Endothelial cell of umbilical vein (primary cell): ENCODE results near the gene RNF6. TPM values are rescaled to one million over a fixed set of nuclear protein-coding genes. Genes with fewer than 3 reads are reported as not detected.

Experiments
- BruUV-seq: library from RNA; stranded (reverse); fragments of 400-500 nt; replicated peaks from 2 replicates; lab custom pipeline; 2021; lab: Mats Ljungman, UMichigan
- CTCF ChIA-PET: fragments of 300-600, 350-600 bp; sonication (Branson Sonifier 250); formaldehyde crosslinking; loops from one replicate; lab custom pipeline; 2021; ENCODE audit warnings: antibody characterized with exemption, inconsistent platforms; lab: Charles Lee
- POLR2A ChIA-PET: fragments of 300-600, 350-600 bp; sonication (Branson Sonifier 250); formaldehyde crosslinking; loops from one replicate; lab custom pipeline; 2021; ENCODE audit warnings: antibody characterized with exemption, inconsistent platforms; lab: Charles Lee
- DNase-seq: peaks from one replicate; pipeline ENCODE4 v3.0.0-alpha.2; 2011; ENCODE audit warnings: low read depth, low spot score
- FAIRE-seq: peaks from 2 replicates; lab custom pipeline; 2011; peaks lifted over from hg19 to GRCh38; lab: Jason Lieb, UNC
- H2AFZ ChIP-seq: 2 replicates; pipeline ENCODE4 v1.6.0; 2012; ENCODE audit warnings: low read depth, low read length, control low read depth, inconsistent platforms
- H3K27ac ChIP-seq: 2 replicates; pipeline ENCODE4 v1.5.1; 2011; ENCODE audit warnings: low read depth, mild to moderate bottlenecking, control low read depth, low read length, moderate library complexity; ENCODE audit not compliant: insufficient read depth
- H3K27me3 ChIP-seq, 2 experiments: 2 replicates each; pipeline versions ENCODE4 v1.6.0 to v1.6.1; 2011; ENCODE audit warnings: low read length in 2 of 2, mixed read lengths in 1 of 2; ENCODE audit not compliant: control insufficient read depth in 2 of 2, insufficient read depth in 2 of 2
- H3K36me3 ChIP-seq, 2 experiments: 2 replicates in 1 of 2; 3 replicates in 1 of 2; pipeline ENCODE4 v1.5.1; 2011; ENCODE audit warnings: low read length in 2 of 2, mild to moderate bottlenecking in 1 of 2, moderate library complexity in 1 of 2; ENCODE audit not compliant: control insufficient read depth in 2 of 2, insufficient read depth in 2 of 2; ENCODE audit errors: extremely low read depth in 1 of 2
- H3K4me1 ChIP-seq: 3 replicates; pipeline ENCODE4 v1.5.1; 2011; ENCODE audit warnings: mild to moderate bottlenecking, low read length; ENCODE audit not compliant: control insufficient read depth, insufficient read depth; ENCODE audit errors: extremely low read depth
- H3K4me2 ChIP-seq: 2 replicates; pipeline ENCODE4 v1.6.1; 2011; ENCODE audit warnings: low read length, control low read depth, mixed read lengths; ENCODE audit not compliant: insufficient read depth
- H3K4me3 ChIP-seq, 3 experiments: fragments of 200-600 bp in 1 of 3; sonication (generic), shearing (Covaris generic) in 1 of 3; replicated peaks in 1 of 3; 2 replicates each; pipeline ENCODE4 v1.5.1; 2011 to 2016; ENCODE audit warnings: control low read depth in 3 of 3, low read length in 3 of 3, mild to moderate bottlenecking in 2 of 3, inconsistent platforms in 1 of 3, low read depth in 1 of 3, moderate library complexity in 1 of 3; ENCODE audit not compliant: insufficient read depth in 1 of 3
- H3K79me2 ChIP-seq: 2 replicates; pipeline ENCODE4 v1.6.0; 2012; ENCODE audit warnings: low read length, inconsistent platforms; ENCODE audit not compliant: control insufficient read depth, insufficient read depth
- H3K9ac ChIP-seq: replicated peaks from 2 replicates; pipeline ENCODE3; 2011; ENCODE audit warnings: low read length, control low read depth; ENCODE audit not compliant: insufficient read depth; ENCODE audit errors: extremely low read depth
- H3K9me1 ChIP-seq: replicated peaks from 3 replicates; pipeline ENCODE4 v1.6.0; 2011; ENCODE audit warnings: mild to moderate bottlenecking, low read length; ENCODE audit not compliant: control insufficient read depth, insufficient read depth; ENCODE audit errors: extremely low read depth
- H3K9me3 ChIP-seq: replicated peaks from 2 replicates; pipeline ENCODE4 v1.5.1; 2012; ENCODE audit warnings: low read length, inconsistent platforms; ENCODE audit not compliant: control insufficient read depth, insufficient read depth
- H4K20me1 ChIP-seq: replicated peaks from 2 replicates; pipeline ENCODE3; 2011; ENCODE audit warnings: mild to moderate bottlenecking, low read length; ENCODE audit not compliant: control insufficient read depth, insufficient read depth; ENCODE audit errors: extremely low read depth
- EZH2 ChIP-seq: IDR thresholded peaks from 2 replicates; pipeline ENCODE4 v1.6.1; 2012; ENCODE audit warnings: borderline replicate concordance, low read depth, mild to moderate bottlenecking, moderate library complexity, low read length, inconsistent platforms; ENCODE audit not compliant: severe bottlenecking
- FOS ChIP-seq: IDR thresholded peaks from 2 replicates; pipeline ENCODE4 v1.6.1; 2011; ENCODE audit warnings: mild to moderate bottlenecking, low read length, moderate library complexity, borderline replicate concordance; ENCODE audit not compliant: insufficient read depth
- GATA2 ChIP-seq: IDR thresholded peaks from 2 replicates; pipeline ENCODE4 v1.7.0; 2011; ENCODE audit warnings: low read depth, mild to moderate bottlenecking, moderate library complexity, mixed read lengths, low read length; ENCODE audit not compliant: insufficient read length, insufficient read depth
- JUN ChIP-seq: IDR thresholded peaks from 2 replicates; pipeline ENCODE4 v1.6.1; 2011; ENCODE audit warnings: borderline replicate concordance, low read depth; ENCODE audit not compliant: insufficient read length, insufficient read depth
- MYC ChIP-seq: IDR thresholded peaks from one replicate; pipeline ENCODE4 v1.6.1; 2011; ENCODE audit warnings: mild to moderate bottlenecking, low read depth, low read length
- POLR2A ChIP-seq: IDR thresholded peaks from 2 replicates; pipeline ENCODE4 v1.6.1; 2012; ENCODE audit warnings: low read depth, mild to moderate bottlenecking, control low read depth, low read length
- POLR2AphosphoS5 ChIP-seq: IDR thresholded peaks from 2 replicates; pipeline ENCODE4 v1.6.1; 2012; ENCODE audit warnings: low read depth, mild to moderate bottlenecking, control low read depth, low read length, moderate library complexity; ENCODE audit not compliant: insufficient read depth
- dilution Hi-C: fragments of 300-500 bp; cut with MboI; formaldehyde crosslinking; loops from one replicate; pipeline ENCODE4 v1.15.0; 2019; ENCODE audit warnings: low sequenced_read_pairs; ENCODE audit not compliant: extremely low pct_ligation_motif_present
- intact Hi-C: fragments of 100-400 bp; cut with micrococcal nuclease; formaldehyde crosslinking; loops from one replicate; pipeline ENCODE4 v1.10.0; 2022
- polyA plus RNA-seq, 4 experiments: library from polyadenylated mRNA; depleted of rRNA in 3 of 4; stranded (reverse) in 3 of 4; unstranded in 1 of 4; fragments of >200 nt; gene quantifications; 2 replicates each; pipeline versions ENCODE4 v1.2.1 to v1.2.3, GENCODE V29; 2011 to 2012; ENCODE audit warnings: missing spikeins in 1 of 4
- total RNA-seq: library from RNA; stranded (reverse); gene quantifications from 2 replicates; pipeline ENCODE4 v1.2.3, GENCODE V29; 2021
- TF ChIP-seq, protein P1 (sequence below): IDR thresholded peaks from 2 replicates; pipeline ENCODE4 v1.6.1; 2011; ENCODE audit not compliant: insufficient read depth, insufficient read length
- TF ChIP-seq, protein P2 (sequence below), 2 donors: IDR thresholded peaks; 1 replicate in 1 of 2; 2 replicates in 1 of 2; pipeline ENCODE4 v1.5.1; 2011; ENCODE audit warnings: low read length in 2 of 2, mild to moderate bottlenecking in 2 of 2, moderate library complexity in 2 of 2, control low read depth in 1 of 2, inconsistent platforms in 1 of 2, low read depth in 1 of 2; ENCODE audit not compliant: insufficient read depth in 1 of 2; ENCODE audit errors: extremely low read depth in 1 of 2

The RNF6 gene
- total and polyA plus RNA-seq, 2 donors (not counting 3 experiments of a cell fraction or from before 2014, with no cell fraction given): 12.7 to 36.4 TPM

- Histone ChIP-seq H3K9me1 (no peaks in the 10 kb centered on the region), H3K36me3 (no peaks in the 10 kb centered on the region), H2AFZ (no peak overlapping the region), H3K4me3 (no peak overlapping the region), H3K9ac (no peak overlapping the region), H4K20me1 (no peaks in the 10 kb centered on the region), H3K27me3 (peaks cover 14 to 35% of the 10 kb centered on the region in 2 experiments), H3K27ac (no peak overlapping the region), H3K4me1 (no peaks in the 10 kb centered on the region), H3K79me2 (no peaks in the 10 kb centered on the region), H3K9me3 (no peaks in the 10 kb centered on the region), H3K4me2 (no peak overlapping the region)
- DNase-seq (no peak), FAIRE-seq (no peak)
- no peak for TF ChIP-seq GATA2
- no peak for TF ChIP-seq FOS
- TF ChIP-seq POLR2AphosphoS5: no peak
- no peak for TF ChIP-seq EZH2
- TF ChIP-seq, protein P1, sequence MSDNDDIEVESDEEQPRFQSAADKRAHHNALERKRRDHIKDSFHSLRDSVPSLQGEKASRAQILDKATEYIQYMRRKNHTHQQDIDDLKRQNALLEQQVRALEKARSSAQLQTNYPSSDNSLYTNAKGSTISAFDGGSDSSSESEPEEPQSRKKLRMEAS: no peak
- TF ChIP-seq POLR2A: no peak
- TF ChIP-seq, protein P2, sequence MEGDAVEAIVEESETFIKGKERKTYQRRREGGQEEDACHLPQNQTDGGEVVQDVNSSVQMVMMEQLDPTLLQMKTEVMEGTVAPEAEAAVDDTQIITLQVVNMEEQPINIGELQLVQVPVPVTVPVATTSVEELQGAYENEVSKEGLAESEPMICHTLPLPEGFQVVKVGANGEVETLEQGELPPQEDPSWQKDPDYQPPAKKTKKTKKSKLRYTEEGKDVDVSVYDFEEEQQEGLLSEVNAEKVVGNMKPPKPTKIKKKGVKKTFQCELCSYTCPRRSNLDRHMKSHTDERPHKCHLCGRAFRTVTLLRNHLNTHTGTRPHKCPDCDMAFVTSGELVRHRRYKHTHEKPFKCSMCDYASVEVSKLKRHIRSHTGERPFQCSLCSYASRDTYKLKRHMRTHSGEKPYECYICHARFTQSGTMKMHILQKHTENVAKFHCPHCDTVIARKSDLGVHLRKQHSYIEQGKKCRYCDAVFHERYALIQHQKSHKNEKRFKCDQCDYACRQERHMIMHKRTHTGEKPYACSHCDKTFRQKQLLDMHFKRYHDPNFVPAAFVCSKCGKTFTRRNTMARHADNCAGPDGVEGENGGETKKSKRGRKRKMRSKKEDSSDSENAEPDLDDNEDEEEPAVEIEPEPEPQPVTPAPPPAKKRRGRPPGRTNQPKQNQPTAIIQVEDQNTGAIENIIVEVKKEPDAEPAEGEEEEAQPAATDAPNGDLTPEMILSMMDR (IDR thresholded peaks at IDR 0.05; ENCODE audit: extremely low read depth in 1 of 2, insufficient read depth in 1 of 2, low read depth in 1 of 2, low read length in 2 of 2): no peak
- TF ChIP-seq MYC: no peak
- TF ChIP-seq JUN: no peak
- dilution Hi-C loops (no loop called here), intact Hi-C loops (no loop called here)
- POLR2A ChIA-PET: no interaction called here
- CTCF ChIA-PET: interaction anchor here (0.8 to 1.8 kb wide), 2 partner anchors 61 to 452 kb away, joined by 3 to 4 read pairs; no protein-coding TSS in a partner anchor
- no TSS peak for BruUV-seq
Observed at GRCh38 chr13:26247011-26247410, 24.9 kb upstream of the RNF6 start.
